ENCODE results near the gene APBB3. TPM values are rescaled to one million over a fixed set of nuclear protein-coding genes. Genes with fewer than 3 reads are reported as not detected.
A peak's percentile ranks its signal among the peaks of the same experiment; 100 is the strongest.

Gene APBB3
- total RNA-seq (10 to 100 TPM; 33.0 to 47.6 (median 39.5) TPM), polyA plus RNA-seq (10 to 100 TPM; 13.1 to 36.1 TPM)
- long read RNA-seq, donor 1, transcript APBB3-205 (12 exons, 1,455 nt) = major isoform, 7 of 58 reads
- long read RNA-seq, donor 1, partial matches to known transcripts = 23 of 58 reads
- long read RNA-seq, donor 1, other reads (novel, unspliced or antisense) = 28 of 58 reads
- long read RNA-seq, donor 2, partial matches to known transcripts = 11 of 19 reads
- long read RNA-seq, donor 2, other reads (novel, unspliced or antisense) = 0 of 19 reads
- long read RNA-seq, donor 3, partial matches to known transcripts = 22 of 49 reads
- long read RNA-seq, donor 3, other reads (novel, unspliced or antisense) = 24 of 49 reads

- H3K27me3 ChIP-seq = no peaks in the 10 kb centered on the region
- H3K27ac ChIP-seq = peak within 1 kb of the TSS; percentile 87 to 95
- peak; percentile 95 to 97 (median 97) for DNase-seq
- H3K9me3 ChIP-seq = no peaks in the 10 kb centered on the region
- intact Hi-C loops (cut with DNase I) = loop anchor here in 3 of 4 donors (5.0 to 10.0 kb wide), 2 partner anchors 70 to 73 kb away; partner anchors contain the start of genes TMCO6 (in 3 of the 3) and CD14 (in 1 of the 3)
- H3K36me3 ChIP-seq = no peaks in the 10 kb centered on the region
- peak; percentile 41 for TF ChIP-seq EP300 (IDR thresholded peaks at IDR 0.05)
- peak in 1 of 3 donors; percentile 34 for TF ChIP-seq CTCF (IDR thresholded peaks at IDR 0.05)
- peak; percentile 91 for TF ChIP-seq POLR2A (IDR thresholded peaks at IDR 0.05)
- H3K4me1 ChIP-seq (ENCODE audit: insufficient read depth) = peaks cover 9% of the 10 kb centered on the region
- WGBS, 3 donors = 0 to 1% (median 1%) methylated on average over 71 to 74 of the region's 74 CpGs
- H3K4me3 ChIP-seq = peak within 1 kb of the TSS; percentile 79
Observed at GRCh38 chr5:140564196-140565023, at the start of gene APBB3, which contains the start of gene SLC35A4. Gene APBB3, minus strand, starts transcription at chr5:140564598. Its CDS starts 353 bp downstream, at chr5:140564245. Gene SLC35A4, plus strand, starts transcription at chr5:140564828. Its CDS starts 2,342 bp downstream, at chr5:140567170.

- Histone ChIP-seq H3K36me3 (no peaks in the 10 kb centered on the region), H3K27ac (no peak overlapping the region), H3K27me3 (no peaks in the 10 kb centered on the region), H3K4me1 (ENCODE audit: insufficient read depth) (no peaks in the 10 kb centered on the region), H3K4me3 (no peak overlapping the region), H3K9me3 (no peaks in the 10 kb centered on the region)
- WGBS, 3 donors = 75 to 89% (median 87%) methylated on average over 2 of the region's 2 CpGs
- TF ChIP-seq CTCF (IDR thresholded peaks at IDR 0.05) = no peak
- no peak for TF ChIP-seq EP300 (IDR thresholded peaks at IDR 0.05)
- no peak for TF ChIP-seq POLR2A (IDR thresholded peaks at IDR 0.05)
- no peak for DNase-seq
- intact Hi-C loops (cut with DNase I) = no loop called here
Observed at GRCh38 chr5:140611020-140611521, 46.7 kb upstream of the APBB3 start.

- TF ChIP-seq CTCF (IDR thresholded peaks at IDR 0.05) (no peak), EP300 (IDR thresholded peaks at IDR 0.05) (no peak), POLR2A (IDR thresholded peaks at IDR 0.05) (no peak)
- H3K27ac ChIP-seq = no peak overlapping the region
- H3K4me1 ChIP-seq (ENCODE audit: insufficient read depth) = no peaks in the 10 kb centered on the region
- DNase-seq = no peak
- H3K9me3 ChIP-seq = no peaks in the 10 kb centered on the region
- H3K36me3 ChIP-seq = no peaks in the 10 kb centered on the region
- intact Hi-C loops (cut with DNase I) = no loop called here
- 71 to 78% (median 76%) methylated on average over 4 of the region's 4 CpGs for WGBS, 3 donors
- no peak overlapping the region for H3K4me3 ChIP-seq
- H3K27me3 ChIP-seq = no peaks in the 10 kb centered on the region
Observed at GRCh38 chr5:140609126-140609525, 44.7 kb upstream of the APBB3 start.

- H3K27ac ChIP-seq = no peak overlapping the region
- intact Hi-C loops (cut with DNase I) = no loop called here
- H3K4me1 ChIP-seq (ENCODE audit: insufficient read depth) = no peaks in the 10 kb centered on the region
Observed at GRCh38 chr5:140608722-140609121, 44.3 kb upstream of the APBB3 start.

More at GRCh38 chr5:140608722-140609121, 44.3 kb upstream of the APBB3 start:
- H3K9me3 ChIP-seq = no peaks in the 10 kb centered on the region
- TF ChIP-seq POLR2A (IDR thresholded peaks at IDR 0.05) = no peak
- TF ChIP-seq CTCF (IDR thresholded peaks at IDR 0.05) = no peak
- TF ChIP-seq EP300 (IDR thresholded peaks at IDR 0.05) = no peak
- H3K36me3 ChIP-seq = no peaks in the 10 kb centered on the region
- no peaks in the 10 kb centered on the region for H3K27me3 ChIP-seq
- H3K4me3 ChIP-seq = no peak overlapping the region
- DNase-seq = no peak
